HG03175 (cell line): ENCODE results near the gene SNX2.
A peak's percentile ranks its signal among the peaks of the same experiment; 100 is the strongest.

ENCODE experiments used
- ATAC-seq: cut with Tn5 transposase; IDR thresholded peaks from one replicate; pipeline ENCODE4 v1.9.1; 2021; ENCODE audit warnings: mild to moderate bottlenecking, moderate library complexity; ENCODE audit not compliant: unreplicated experiment

Gene SNX2

DNA sequence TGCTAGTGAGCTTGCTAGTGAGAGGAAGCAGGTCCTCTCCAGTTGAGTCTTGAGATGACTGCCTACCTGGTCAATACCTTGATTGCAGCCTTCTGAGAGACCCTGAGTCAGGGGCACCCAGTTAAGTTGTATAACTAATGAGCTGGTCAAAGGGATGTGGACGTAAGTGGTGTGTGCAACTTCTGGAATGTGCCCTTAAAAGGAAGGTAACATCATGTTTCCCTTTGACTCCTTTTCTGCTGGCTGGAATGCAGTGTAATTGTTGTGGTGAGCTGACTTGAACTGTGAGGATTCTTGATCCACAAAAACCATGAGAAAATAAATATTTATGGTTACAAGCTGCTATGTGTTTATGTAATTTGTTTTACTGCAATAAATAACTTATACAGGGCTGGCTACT lies 2.4 kb upstream of the SNX2 start:
- ATAC-seq: no peak

DNA sequence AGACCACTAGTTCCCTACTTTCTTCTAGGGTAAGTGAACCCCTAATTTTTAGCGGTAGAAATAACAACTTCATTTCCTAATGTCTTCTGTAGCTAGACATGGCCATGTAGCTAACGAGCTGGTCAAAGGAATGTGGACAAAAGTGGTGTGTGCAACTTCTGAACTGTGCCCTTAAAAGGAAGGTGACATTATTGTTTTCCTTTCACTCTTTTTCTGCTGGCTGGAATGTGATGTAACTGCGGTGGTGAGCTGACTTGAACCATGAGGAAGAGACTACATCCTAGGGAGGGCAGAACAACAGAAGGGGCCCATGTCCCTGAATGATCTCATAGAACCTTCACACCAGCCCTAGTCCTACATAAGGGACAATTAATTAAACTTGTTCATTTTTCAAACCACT lies 1.3 kb upstream of the SNX2 start:
- ATAC-seq: no peak

DNA sequence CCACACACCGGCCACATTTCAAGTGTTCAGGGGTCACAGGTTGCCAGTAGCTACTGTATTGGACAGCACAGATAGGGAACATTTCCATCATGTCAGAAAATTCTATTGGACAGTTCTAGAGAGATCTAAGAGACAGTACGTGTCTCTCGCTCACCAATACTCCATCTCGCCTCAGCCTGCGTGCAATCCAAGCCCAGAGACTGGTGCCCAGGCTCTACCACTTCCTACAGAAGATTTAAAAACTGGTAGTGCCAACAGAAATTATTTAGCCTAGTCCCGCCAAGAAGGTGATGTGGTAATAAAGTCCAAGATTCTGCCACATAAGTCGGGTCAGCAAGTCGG lies 390 bp upstream of the SNX2 start:
- ATAC-seq: peak; percentile 26

DNA sequence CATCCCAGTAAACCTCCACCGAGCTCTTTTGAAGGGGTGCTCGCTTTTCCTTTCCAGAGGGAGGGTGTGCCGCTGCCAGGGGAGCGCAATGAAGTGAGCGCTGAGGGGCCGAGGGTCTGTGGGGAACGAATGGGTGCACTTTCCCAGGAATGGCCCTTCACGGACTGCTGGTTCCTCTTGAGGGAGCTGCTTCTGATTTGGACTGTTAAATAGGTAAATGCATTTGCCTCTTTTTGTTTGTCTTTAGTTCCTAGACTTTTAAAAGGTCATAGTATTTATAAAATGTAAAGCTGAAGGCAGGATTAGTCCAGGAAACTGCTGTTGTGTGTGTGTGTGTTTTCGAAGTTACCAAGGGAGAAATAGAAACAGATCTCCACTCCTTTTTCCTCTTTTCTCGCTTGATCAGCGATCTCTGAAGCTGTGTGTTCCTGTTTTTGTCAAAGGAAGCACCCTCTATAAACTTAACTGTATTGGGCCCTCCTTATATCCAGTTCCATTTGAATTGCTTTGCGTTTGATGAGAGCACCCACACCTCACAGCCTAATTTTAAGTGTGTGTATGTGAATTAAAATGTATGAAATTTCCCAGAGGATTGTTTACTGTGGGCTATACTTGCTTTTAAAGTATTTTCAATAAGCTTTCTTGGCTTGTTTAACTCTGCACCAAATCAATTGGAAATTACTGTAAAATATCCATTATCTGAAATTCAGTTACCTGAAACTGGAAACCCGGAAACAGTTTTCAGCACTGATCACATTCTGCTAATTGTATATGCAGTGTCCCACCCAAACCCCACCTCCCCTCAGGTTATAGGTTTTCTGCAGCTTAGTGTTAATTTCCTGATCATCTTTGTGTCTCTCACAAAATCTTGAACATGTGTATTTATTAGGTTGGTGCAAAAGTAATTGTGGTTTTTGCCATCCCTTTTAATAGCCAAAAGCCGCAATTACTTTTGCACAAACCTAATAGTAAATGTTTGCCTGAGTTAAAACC lies 966 bp downstream of the SNX2 start:
- no peak for ATAC-seq

DNA sequence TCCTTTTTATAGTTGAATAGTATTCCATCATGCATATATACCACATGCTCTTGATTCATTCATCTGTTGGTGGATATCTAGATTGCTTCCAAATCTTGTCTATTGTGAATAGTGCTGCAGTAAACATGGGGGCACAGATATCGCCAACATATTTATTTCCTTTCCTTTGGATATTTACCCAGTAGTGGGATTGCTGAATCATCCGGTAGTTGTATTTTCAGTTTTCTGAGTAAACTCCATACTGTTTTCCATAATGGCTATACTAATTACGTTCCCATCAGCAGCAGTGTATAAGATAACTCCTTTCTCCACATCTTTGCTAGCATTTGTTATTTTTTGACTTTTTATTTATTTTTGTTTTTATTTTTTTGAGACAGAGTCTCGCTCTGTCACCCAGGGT lies 3.3 kb downstream of the SNX2 start:
- no peak for ATAC-seq

DNA sequence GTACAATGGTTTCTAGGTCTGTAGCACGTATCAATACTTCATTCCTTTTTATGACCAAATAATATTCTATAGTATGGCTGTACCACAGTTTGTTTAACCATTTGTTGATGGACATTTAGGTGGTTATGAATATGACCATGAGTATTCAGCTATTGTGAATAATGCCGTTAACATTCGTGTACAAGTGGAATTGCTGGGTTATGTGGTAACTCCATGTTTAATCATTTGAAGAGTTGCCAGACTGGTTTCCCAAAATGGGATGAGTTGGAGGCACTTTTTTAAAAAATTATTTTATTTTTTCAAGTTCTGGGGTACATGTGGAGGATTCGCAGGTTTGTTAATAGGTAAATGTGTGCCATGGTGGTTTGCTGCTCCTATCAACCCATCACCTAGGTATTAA lies 4.6 kb downstream of the SNX2 start:
- no peak for ATAC-seq

DNA sequence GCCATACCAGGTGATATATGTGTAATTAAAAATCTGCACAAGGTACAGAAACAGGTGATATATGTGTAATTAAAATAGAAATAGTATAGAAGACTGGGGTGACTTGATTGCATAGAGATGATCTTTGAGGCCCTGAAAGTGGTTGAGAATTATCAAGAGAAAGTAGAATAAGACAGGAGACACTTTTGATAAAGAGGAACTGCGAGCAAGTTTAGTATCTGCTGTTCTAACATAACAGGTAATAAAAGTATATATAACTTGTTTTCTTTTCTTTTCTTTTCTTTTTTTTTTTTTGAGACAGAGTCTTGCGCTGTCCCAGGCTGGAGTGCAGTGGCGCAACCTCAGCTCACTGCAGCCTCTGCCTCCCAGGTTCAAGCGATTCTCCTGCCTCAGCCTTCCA lies 5.4 kb downstream of the SNX2 start:
- ATAC-seq: no peak

DNA sequence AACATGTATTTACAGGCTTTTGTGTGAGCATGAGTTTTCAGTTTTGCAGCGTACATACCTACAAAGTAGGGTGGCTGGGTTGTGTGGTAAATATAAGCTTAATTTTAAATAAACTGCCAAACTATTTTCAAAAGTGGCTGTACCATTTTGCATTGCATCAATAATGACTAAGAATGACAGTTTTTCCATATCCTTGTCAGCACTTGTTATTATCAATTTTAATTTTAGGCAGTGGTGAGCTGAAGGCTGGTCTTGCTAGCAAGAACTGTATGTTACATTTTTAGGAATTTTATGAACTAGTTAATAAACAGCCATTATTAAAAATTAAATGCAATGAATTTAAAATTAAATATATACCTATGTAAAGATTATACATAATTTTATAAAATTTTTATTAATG lies 6.6 kb downstream of the SNX2 start:
- no peak for ATAC-seq

DNA sequence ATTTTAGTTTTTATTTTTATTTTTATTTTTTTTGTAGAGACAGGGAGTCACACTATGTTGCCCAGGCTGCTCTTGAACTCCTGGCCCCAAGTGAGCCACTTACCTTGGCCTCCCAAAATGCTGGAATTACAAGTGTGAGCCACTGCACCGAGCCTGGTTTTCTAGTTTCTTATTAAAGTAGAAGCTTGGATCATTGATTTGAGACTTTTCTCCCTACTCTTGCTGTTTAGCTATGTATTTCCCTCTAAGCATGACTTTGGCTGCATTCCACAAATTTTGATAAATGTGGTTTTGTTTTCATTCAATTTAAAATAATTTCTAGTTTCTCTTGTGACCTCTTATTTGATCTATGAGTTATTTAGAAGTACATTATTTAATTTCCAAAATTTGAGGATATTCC lies 10.4 kb downstream of the SNX2 start:
- ATAC-seq: no peak

DNA sequence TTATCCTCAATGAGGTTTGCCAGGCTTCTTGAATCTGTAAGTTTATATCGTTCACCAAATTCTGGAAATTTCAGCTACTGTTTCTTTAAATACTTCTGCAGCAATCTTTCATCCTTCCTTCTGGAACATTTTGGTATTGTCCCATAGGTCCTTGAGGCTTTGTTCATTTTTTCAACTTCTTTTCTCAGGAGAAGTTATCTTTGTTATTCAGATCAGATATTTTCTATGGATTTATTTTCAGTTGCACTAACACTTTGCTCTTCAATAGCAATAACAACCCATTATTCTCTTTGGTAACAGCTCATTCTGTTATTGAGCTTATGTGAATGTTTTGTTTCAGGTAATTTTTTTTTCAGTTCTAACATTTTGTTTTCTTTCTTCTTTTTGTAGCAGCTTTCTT lies 13.5 kb downstream of the SNX2 start:
- ATAC-seq: no peak

DNA sequence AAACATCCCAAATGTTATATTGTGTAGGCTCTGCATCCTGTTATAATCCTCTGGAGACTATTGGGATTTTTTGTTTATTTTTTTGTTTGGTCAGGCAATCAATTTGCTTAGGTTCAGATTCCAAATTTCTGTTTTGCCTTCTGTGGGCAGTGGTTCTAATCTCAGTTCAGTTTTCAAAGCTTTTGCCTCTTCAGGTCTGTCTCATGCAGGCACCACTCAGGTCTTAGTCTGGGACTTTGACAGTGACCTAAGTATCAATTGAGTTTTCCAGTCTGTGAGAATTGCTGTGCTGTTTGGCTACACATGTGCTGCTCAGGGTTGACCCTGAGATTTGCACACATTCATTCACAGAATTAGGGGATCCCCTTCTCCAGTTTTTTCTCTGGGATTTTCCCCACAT lies 14.1 kb downstream of the SNX2 start:
- no peak for ATAC-seq

DNA sequence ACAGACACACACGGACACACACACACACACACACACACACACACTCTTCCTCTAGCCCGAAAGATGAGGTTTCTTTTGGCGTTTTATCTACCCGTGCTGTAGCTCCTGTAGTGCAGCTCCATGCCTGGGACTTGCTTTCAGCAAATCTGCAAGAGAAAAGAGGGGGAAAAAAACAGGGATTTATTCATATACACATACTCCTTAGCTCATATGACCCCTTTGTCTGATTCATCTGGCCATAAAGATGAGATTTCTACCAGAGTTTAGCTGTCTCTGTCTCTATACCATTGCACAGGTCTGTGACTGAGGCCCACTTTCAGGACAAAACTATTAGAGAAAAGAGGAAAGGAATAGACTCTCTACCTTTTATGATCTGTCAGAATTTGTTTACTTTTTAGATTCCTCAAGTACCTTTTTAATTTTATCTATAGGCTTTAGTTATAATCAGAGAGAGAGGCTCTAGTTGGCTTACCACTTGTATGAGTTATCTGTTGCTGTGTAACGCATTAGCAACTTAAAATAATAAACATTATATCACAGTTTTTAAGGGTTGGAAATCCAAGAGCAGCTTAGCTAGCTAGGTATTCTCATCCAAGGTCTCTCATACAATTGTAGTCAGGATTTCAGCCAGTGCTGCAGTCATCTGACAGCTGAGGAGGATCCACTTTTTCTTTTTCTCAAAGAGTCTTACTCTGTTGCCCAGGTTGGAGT lies 14.7 kb downstream of the SNX2 start:
- no peak for ATAC-seq

DNA sequence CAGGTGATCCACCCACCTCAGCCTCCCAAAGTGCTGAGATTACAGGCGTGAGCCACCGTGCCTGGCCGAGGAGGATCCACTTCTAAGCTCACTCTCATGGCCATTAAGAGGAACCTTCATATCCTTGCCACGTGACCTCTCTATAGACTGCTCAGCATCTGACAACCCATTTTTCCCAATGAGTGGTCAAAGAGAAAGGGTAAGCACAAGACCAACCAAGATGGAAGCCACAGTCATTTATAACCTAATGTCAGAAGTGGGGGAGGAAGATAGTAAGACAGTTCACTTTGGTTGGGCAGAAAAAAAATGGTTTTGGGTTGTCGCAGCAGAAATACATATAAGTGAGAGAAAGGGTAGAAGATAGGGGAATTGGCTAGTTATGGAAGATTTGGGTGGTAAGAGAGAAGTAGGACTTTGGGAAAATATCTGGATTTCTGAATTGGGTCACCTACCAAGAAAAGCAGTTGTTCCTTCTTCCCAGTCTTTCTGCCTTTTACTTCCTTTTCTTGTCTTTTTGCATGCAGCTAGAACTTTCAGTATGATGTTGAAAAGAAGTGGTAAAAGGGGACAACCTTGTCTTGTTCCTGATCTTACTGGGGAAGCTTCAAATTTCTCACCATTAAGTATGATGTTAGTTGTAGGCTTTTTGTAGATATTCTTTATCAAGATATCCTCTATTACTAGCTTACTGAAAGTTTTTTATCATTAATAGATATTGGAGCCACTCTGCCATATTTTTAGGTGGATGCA lies 15.6 kb downstream of the SNX2 start:
- ATAC-seq: no peak

DNA sequence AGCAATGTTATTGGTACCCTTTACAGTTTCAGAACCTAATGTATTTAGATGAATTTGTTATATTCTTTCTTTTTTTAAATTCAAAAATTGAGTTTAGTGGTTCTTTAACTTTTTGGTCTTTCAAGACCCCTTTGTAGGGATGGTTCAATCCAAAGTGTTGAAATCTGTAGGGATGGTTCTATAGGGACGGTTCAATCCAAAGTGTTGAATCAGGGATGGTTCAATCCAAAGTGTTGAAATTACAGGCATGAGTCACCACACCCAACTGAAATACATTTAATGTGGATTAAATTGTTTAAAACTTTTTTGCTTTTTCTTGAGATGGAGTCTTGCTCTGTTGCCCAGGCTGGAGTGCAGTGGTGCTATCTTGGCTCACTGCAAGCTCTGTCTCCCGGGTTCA lies 30.6 kb downstream of the SNX2 start:
- ATAC-seq: no peak

DNA sequence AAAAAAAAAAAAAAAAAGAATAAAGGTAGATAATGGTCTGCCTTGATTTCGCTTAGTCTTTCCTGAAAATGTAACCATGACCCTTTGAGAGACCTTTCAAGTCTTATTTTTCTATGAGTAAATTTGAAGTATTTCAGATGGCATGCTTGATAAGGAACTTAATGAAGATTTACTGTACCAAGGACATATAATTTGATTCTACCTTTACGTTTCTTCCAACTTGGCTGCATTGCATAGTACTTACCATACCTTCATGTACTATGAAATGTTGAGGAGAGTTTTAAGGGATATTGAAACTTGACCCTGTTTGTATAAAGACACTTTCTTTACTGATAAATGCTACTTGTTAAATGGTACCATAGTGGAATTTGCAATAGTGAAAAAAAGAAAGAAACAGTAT lies 35.5 kb downstream of the SNX2 start:
- no peak for ATAC-seq

DNA sequence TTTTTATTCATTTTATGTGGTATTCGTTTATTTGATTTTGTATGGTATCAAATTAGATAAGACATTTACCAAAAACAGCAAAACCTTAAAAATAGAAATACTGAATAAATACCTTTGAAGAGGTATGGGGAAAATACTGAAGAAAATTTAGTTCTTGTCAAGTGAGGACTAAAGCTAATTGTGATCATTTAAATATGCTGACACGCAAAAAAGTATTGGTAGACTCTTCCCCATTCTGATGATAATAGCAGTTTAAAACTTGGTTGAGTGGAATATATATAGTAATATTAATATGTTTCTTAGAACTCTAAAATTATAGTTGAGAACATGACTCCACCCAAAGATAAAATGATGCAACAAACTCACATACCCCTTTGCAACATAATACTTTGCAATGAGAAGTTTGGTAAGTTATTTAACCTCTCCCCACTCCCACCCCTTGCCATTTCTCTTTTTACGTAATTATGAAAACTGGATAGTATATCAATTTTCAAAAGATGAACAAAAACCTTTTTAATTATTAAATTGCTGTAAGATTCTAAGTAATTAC lies 40.4 kb downstream of the SNX2 start:
- no peak for ATAC-seq

DNA sequence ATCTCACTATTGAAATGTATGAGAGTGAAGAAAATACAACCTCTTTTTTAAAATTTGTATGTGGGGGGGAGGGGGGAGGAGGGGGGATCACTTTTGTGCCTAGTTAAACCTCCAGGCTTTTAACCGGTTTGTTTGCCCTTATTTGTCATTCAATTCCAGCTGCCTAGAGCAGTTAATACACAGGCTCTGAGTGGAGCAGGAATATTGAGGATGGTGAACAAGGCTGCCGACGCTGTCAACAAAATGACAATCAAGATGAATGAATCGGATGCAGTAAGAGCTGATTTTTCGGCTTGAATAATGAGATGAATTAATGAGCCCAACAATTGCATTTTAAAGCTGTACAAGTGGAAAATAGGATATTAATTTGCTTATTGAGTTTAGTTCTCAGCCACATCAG lies 41.9 kb downstream of the SNX2 start:
- ATAC-seq: no peak

DNA sequence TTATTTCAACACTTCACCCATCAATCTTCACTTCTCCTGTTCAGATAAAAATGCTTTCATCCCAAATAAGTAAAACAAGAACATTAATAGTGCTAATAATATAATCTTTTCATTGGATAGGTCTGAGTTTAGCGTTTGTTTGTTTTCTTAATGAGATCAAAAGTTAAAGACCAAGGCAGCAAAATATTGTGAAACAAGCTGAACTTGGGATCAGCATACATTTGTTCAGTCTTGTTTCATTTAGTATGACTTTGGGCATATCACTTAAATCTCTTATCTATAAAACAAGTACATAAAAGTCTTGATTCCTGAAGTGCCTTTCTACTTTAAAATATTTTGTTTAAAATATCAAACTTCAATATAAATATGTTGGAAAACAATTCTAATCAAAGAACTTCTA lies 57.1 kb downstream of the SNX2 start:
- ATAC-seq: no peak

DNA sequence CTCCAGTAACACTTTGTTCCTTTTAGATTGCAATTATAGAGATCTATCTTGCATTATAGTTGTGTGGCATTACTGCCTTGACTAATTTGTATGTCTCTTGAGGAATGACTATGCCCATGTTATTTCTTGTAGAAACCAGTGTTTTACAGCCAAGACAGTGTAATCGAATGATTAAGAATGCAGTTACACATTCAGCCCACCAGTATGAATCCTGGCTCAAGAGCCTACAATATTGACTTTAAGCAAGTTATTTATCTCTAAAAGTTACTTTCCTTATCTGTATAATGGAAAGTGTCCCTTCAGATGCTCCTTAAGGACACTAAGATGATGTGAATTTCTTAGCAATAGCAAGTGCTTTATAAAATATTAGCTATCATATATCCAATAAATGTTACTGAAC lies 60.8 kb downstream of the SNX2 start:
- ATAC-seq: no peak

DNA sequence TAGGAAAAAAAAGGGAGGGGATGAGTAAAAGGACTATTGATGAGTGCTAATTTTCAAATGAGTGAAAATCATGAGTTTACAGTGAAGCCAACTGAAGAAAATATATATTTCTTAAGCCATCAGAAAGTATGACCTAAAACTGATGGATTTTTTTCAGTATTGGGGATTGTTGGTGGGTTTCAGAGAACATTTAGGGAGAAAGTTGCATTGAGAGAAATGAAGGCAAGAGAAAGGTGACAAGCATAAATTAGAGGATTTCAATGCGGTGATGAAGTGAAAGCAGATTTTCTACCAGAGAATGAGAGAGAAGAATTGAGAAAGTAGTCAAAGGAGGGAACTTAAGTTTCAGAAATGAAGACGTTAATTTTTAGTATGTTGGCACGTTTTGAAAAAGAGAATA lies 62.1 kb downstream of the SNX2 start:
- ATAC-seq: no peak

DNA sequence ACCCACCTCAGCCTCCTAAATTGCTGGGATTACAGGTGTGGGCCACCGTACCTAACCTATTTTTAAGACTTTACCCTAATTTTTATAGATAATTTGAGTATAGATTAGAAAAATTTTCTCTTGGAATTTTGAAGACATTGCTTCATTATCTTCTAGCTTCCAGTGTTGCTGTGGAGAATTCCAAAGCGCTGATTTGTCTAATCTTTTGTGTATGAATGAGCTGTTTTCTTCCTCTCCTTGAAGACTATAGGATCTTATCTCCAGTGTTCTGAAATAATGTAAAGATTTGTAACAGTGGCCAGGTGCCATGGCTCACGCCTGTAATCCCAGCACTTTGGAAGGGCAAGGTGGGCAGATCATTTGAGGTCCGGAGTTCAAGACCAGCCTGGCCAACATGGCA lies 64.9 kb downstream of the SNX2 start:
- no peak for ATAC-seq
